IMR-90 (cell line): Measurements from ENCODE around the gene PRKCA. TPM values are rescaled to one million over a fixed set of nuclear protein-coding genes. Genes with fewer than 3 reads are reported as not detected.

ENCODE experiments used
- ATAC-seq: fragments of 200-7000 bp; cut with Tn5 transposase; 2 replicates; pipeline ENCODE4 v1.9.1; 2020; ENCODE audit warnings: low read depth, mild to moderate bottlenecking, moderate library complexity
- BruUV-seq: library from RNA; stranded (reverse); fragments of 400-500 nt; replicated peaks from 2 replicates; lab custom pipeline; 2021; lab: Mats Ljungman, UMichigan
- CTCF ChIA-PET: fragments of 300-600 bp; formaldehyde crosslinking; extraction: SDS; loops from one replicate; lab custom pipeline; 2021; ENCODE audit warnings: antibody characterized with exemption; lab: Yijun Ruan, JAX
- POLR2A ChIA-PET: fragments of 300-600 bp; sonication (Branson Sonifier 250); formaldehyde crosslinking; loops from one replicate; lab custom pipeline; 2022; ENCODE audit warnings: antibody characterized with exemption; ENCODE audit not compliant: unreplicated experiment; lab: Charles Lee
- DNase-seq: peaks from one replicate; pipeline ENCODE4 v3.0.0; 2013
- H2AFZ ChIP-seq: replicated peaks from 2 replicates; pipeline ENCODE3; 2013; ENCODE audit warnings: low read length, mild to moderate bottlenecking; ENCODE audit not compliant: poor library complexity
- H2AK5ac ChIP-seq: 2 replicates; pipeline ENCODE4 v1.6.1; 2013; ENCODE audit warnings: low read depth, low read length, inconsistent platforms
- H2AK9ac ChIP-seq: replicated peaks from 2 replicates; pipeline ENCODE3; 2013; ENCODE audit warnings: mild to moderate bottlenecking, low read depth, low read length, moderate library complexity; ENCODE audit not compliant: poor library complexity
- H2BK120ac ChIP-seq: 2 replicates; pipeline ENCODE4 v1.6.1; 2013; ENCODE audit warnings: low read depth, low read length, inconsistent platforms
- H2BK15ac ChIP-seq: 3 replicates; pipeline ENCODE4 v1.6.1; 2013; ENCODE audit warnings: low read depth, low read length, inconsistent platforms
- H2BK20ac ChIP-seq: 2 replicates; pipeline ENCODE4 v1.6.1; 2013; ENCODE audit warnings: low read depth, mild to moderate bottlenecking, inconsistent platforms, low read length, moderate library complexity
- H2BK5ac ChIP-seq: 2 replicates; pipeline ENCODE4 v1.6.1; 2013; ENCODE audit warnings: mild to moderate bottlenecking, low read depth, low read length, inconsistent platforms; ENCODE audit not compliant: poor library complexity, severe bottlenecking
- H3K14ac ChIP-seq: replicated peaks from 2 replicates; pipeline ENCODE4 v1.6.1; 2013; ENCODE audit warnings: low read depth, low read length, inconsistent platforms
- H3K18ac ChIP-seq: 2 replicates; pipeline ENCODE4 v1.6.1; 2013; ENCODE audit warnings: low read depth, low read length, control low read depth
- H3K23ac ChIP-seq: 2 replicates; pipeline ENCODE4 v1.6.1; 2013; ENCODE audit warnings: low read depth, low read length, inconsistent platforms
- H3K27ac ChIP-seq: 2 replicates; pipeline ENCODE4 v1.5.1; 2013; ENCODE audit warnings: mild to moderate bottlenecking, control low read depth, low read length; ENCODE audit not compliant: insufficient read depth
- H3K27me3 ChIP-seq: 2 replicates; pipeline ENCODE4 v1.6.1; 2013; ENCODE audit warnings: low read length; ENCODE audit not compliant: control insufficient read depth, insufficient read depth
- H3K36me3 ChIP-seq: 2 replicates; pipeline ENCODE4 v1.6.1; 2013; ENCODE audit warnings: low read length, mixed read lengths; ENCODE audit not compliant: control insufficient read depth, insufficient read depth
- H3K4ac ChIP-seq: 2 replicates; pipeline ENCODE4 v1.6.1; 2013; ENCODE audit warnings: low read depth, low read length, inconsistent platforms
- H3K4me1 ChIP-seq: 2 replicates; pipeline ENCODE4 v1.6.1; 2013; ENCODE audit warnings: low read length, mixed read lengths; ENCODE audit not compliant: control insufficient read depth, insufficient read depth
- H3K4me2 ChIP-seq: 2 replicates; pipeline ENCODE4 v1.6.1; 2013; ENCODE audit warnings: low read depth, mild to moderate bottlenecking, control low read depth, low read length, moderate library complexity
- H3K4me3 ChIP-seq: 2 replicates; pipeline ENCODE4 v1.5.1; 2013; ENCODE audit warnings: low read depth, mild to moderate bottlenecking, control low read depth, low read length, moderate library complexity; ENCODE audit not compliant: insufficient read depth
- H3K56ac ChIP-seq: 2 replicates; pipeline ENCODE4 v1.6.1; 2013; ENCODE audit warnings: low read length, inconsistent platforms; ENCODE audit not compliant: insufficient read depth; ENCODE audit errors: extremely low read depth
- H3K79me1 ChIP-seq, 2 experiments: 2 replicates each; pipeline ENCODE4 v1.6.1; 2013; ENCODE audit warnings: low read length in 2 of 2, inconsistent platforms in 1 of 2, low read depth in 1 of 2
- H3K9ac ChIP-seq: 2 replicates; pipeline ENCODE4 v1.6.1; 2013; ENCODE audit warnings: low read depth, low read length, control low read depth
- H3K9me1 ChIP-seq: 2 replicates; pipeline ENCODE4 v1.6.1; 2013; ENCODE audit warnings: low read length, inconsistent platforms; ENCODE audit not compliant: insufficient read depth
- H3K9me3 ChIP-seq: 2 replicates; pipeline ENCODE4 v1.6.1; 2013; ENCODE audit warnings: low read length; ENCODE audit not compliant: control insufficient read depth, insufficient read depth
- H4K20me1 ChIP-seq: 2 replicates; pipeline ENCODE4 v1.6.1; 2013; ENCODE audit warnings: low read length, inconsistent platforms; ENCODE audit not compliant: insufficient read depth
- H4K5ac ChIP-seq: 2 replicates; pipeline ENCODE4 v1.6.1; 2013; ENCODE audit warnings: mild to moderate bottlenecking, low read depth, low read length, control low read depth
- H4K8ac ChIP-seq, 2 experiments: 2 replicates each; pipeline ENCODE4 v1.6.1; 2013; ENCODE audit warnings: low read depth in 2 of 2, low read length in 2 of 2, control low read depth in 1 of 2, inconsistent platforms in 1 of 2
- H4K91ac ChIP-seq: 2 replicates; pipeline ENCODE4 v1.6.1; 2013; ENCODE audit warnings: low read depth, low read length, inconsistent platforms; ENCODE audit not compliant: insufficient read depth
- FOS ChIP-seq: fragments of 150-350 bp; IDR thresholded peaks from 2 replicates; pipeline ENCODE4 v1.6.1; 2016; ENCODE audit warnings: low read depth, low read length
- MXI1 ChIP-seq: IDR thresholded peaks from 2 replicates; pipeline ENCODE4 v1.6.1; 2012; ENCODE audit warnings: low read depth, mild to moderate bottlenecking, low read length, moderate library complexity, borderline replicate concordance
- WGBS, 2 experiments: methylation state at CpG; one replicate each; pipeline versions ENCODE4 v1.1.5 to v1.1.7; 2013; ENCODE audit warnings: missing lambda C conversion rate in 2 of 2; ENCODE audit not compliant: insufficient read length in 1 of 2; ENCODE audit errors: extremely low coverage in 2 of 2; 5-methylcytosine and 5-hydroxymethylcytosine counted together
- dilution Hi-C: fragments of 300-500 bp; cut with HindIII; formaldehyde crosslinking; loops from one replicate; pipeline ENCODE4 v1.14.3; 2018; ENCODE audit warnings: low sequenced_read_pairs; ENCODE audit not compliant: unreplicated experiment
- in situ Hi-C: fragments of 300-500 bp; cut with MboI; formaldehyde crosslinking; loops from 3 replicates; pipeline ENCODE4 v1.14.3; 2019; ENCODE audit warnings: low sequenced_read_pairs, inconsistent platforms, mixed read lengths
- intact Hi-C: fragments of 100-400 bp; cut with micrococcal nuclease; formaldehyde crosslinking; loops from 2 replicates; pipeline ENCODE4 v1.10.0; 2022
- polyA plus RNA-seq, 3 experiments: library from polyadenylated mRNA; depleted of rRNA; stranded (reverse); fragments of >200 nt; gene quantifications; 2 replicates each; pipeline ENCODE4 v1.2.3, GENCODE V29; 2012; ENCODE audit warnings: low replicate concordance in 1 of 3
- total RNA-seq: library from RNA; depleted of rRNA; stranded (reverse); fragments of >200 nt; gene quantifications from 2 replicates; pipeline ENCODE4 v1.2.3, GENCODE V29; 2012

The PRKCA gene
- total and polyA plus RNA-seq, 2 of the 4 experiments (the other 2 are of a cell fraction), result 31.0 to 46.0 TPM

GRCh38 chr17:66781135-66781534, 478.7 kb downstream of the PRKCA start:
- BruUV-seq, result no TSS peak

More at GRCh38 chr17:66781135-66781534, 478.7 kb downstream of the PRKCA start:
- no peak overlapping the region for H3K27ac ChIP-seq
- no peak overlapping the region for H3K9ac ChIP-seq
- TF ChIP-seq FOS, result no peak
- no peak for TF ChIP-seq MXI1
- no peak overlapping the region for H2BK5ac ChIP-seq
- no peak overlapping the region for H2BK20ac ChIP-seq
- intact Hi-C loops, result no loop called here
- H3K56ac ChIP-seq, result no peak overlapping the region
- H3K4me1 ChIP-seq, result peaks cover 3% of the 10 kb centered on the region; the same call in 1 of the 2 replicates
- POLR2A ChIA-PET, result no interaction called here
- no peak overlapping the region for H3K23ac ChIP-seq
- ATAC-seq, result no peak
- no peak overlapping the region for H3K14ac ChIP-seq
- H3K4ac ChIP-seq, result no peak overlapping the region
- H4K5ac ChIP-seq, result no peak overlapping the region
- no CpG with 5 or more reads among the region's 7 CpGs for WGBS, 2 experiments
- H2AFZ ChIP-seq, result peak overlapping the region; percentile 14
- peaks cover 36% of the 10 kb centered on the region for H3K36me3 ChIP-seq
- CTCF ChIA-PET, result no interaction called here
- no peak overlapping the region for H4K8ac ChIP-seq
- H3K18ac ChIP-seq, result no peak overlapping the region
- H4K20me1 ChIP-seq, result peaks cover 9% of the 10 kb centered on the region
- no peak for DNase-seq
- dilution Hi-C loops, result no loop called here
- no peak overlapping the region for H3K4me2 ChIP-seq
- no peak overlapping the region for H3K4me3 ChIP-seq
- H3K79me1 ChIP-seq, result 0 out of 4 replicates have a peak, but pooled peaks cover 0 to 5% of the 10 kb centered on the region in 2 experiments
- no peak overlapping the region for H2AK9ac ChIP-seq
- no peaks in the 10 kb centered on the region for H3K27me3 ChIP-seq
- H3K9me1 ChIP-seq, result peaks cover 20% of the 10 kb centered on the region; the same call in 1 of the 2 replicates
- H2AK5ac ChIP-seq, result no peak overlapping the region
- no peak overlapping the region for H2BK120ac ChIP-seq
- H3K9me3 ChIP-seq, result no peaks in the 10 kb centered on the region
- H2BK15ac ChIP-seq, result no peak overlapping the region
- in situ Hi-C loops, result no loop called here
- H4K91ac ChIP-seq, result no peak overlapping the region
